ENCODE results near the gene DNM1. TPM values are rescaled to one million over a fixed set of nuclear protein-coding genes. Genes with fewer than 3 reads are reported as not detected.

Gene DNM1
- total and polyA plus RNA-seq, 2 of the 8 experiments (the other 6 are each of a cell fraction or from before 2014, with no cell fraction given): 34.3 to 62.7 TPM

- TF ChIP-seq TEAD4 (IDR thresholded peaks at IDR 0.05; ENCODE audit: low read depth, low read length): no peak
- TF ChIP-seq ASH2L (IDR thresholded peaks at IDR 0.05; ENCODE audit: low read length): no peak
- TF ChIP-seq SAP30 (IDR thresholded peaks at IDR 0.05; ENCODE audit: insufficient read depth, insufficient replicate concordance, low read length): no peak
- TF ChIP-seq YY1 (IDR thresholded peaks at IDR 0.05; ENCODE audit: low read depth, low read length): no peak
- TF ChIP-seq BACH1 (IDR thresholded peaks at IDR 0.05; ENCODE audit: low read length): no peak
- no peak for TF ChIP-seq E2F6 (IDR thresholded peaks at IDR 0.05)
- no peak for TF ChIP-seq ATF3 (IDR thresholded peaks at IDR 0.05; ENCODE audit: insufficient read depth, low read depth, low read length)
- no peak for TF ChIP-seq SIX5 (IDR thresholded peaks at IDR 0.05; ENCODE audit: low read depth, low read length)
- no peak for TF ChIP-seq RXRA (IDR thresholded peaks at IDR 0.05; ENCODE audit: insufficient read depth, low read depth, low read length)
Observed at GRCh38 chr9:128185979-128186965, 16.9 kb upstream of the DNM1 start (continued).
